Left renal pelvis (tissue), 4 donors: ENCODE measurements around the gene CUX1. TPM values are rescaled to one million over a fixed set of nuclear protein-coding genes. Genes with fewer than 3 reads are reported as not detected.
"Not testable (repeated sequence)": the region's sequence is repeated elsewhere in the genome, so short reads cannot be mapped to it uniquely, and the experiment has no call there.

Experiments used
- DNase-seq, 4 donors: peaks; one replicate each; pipeline ENCODE4 v3.0.0-alpha.2; 2013; ENCODE audit warnings: low read depth in 4 of 4, low spot score in 3 of 4
- polyA plus RNA-seq, 4 donors: library from polyadenylated mRNA; unstranded; fragments of 120-200 nt; gene quantifications; one replicate each; pipeline ENCODE4 v1.2.1, GENCODE V29; 2013; ENCODE audit not compliant: insufficient read length in 4 of 4

CUX1 gene
- polyA plus RNA-seq, 4 donors = 66.7 to 114 (median 96.4) TPM

- DNase-seq = no peak
Measured at GRCh38 chr7:102029616-102030015, 212.2 kb downstream of the CUX1 start.

- DNase-seq = no peak
Measured at GRCh38 chr7:102030696-102031095, 213.3 kb downstream of the CUX1 start.

- no peak for DNase-seq
Measured at GRCh38 chr7:102036958-102037357, 219.5 kb downstream of the CUX1 start.

GRCh38 chr7:102039706-102040105 is 222.3 kb downstream of the CUX1 start:
- DNase-seq = no peak

- DNase-seq = no peak
Measured at GRCh38 chr7:102040569-102040968, 223.1 kb downstream of the CUX1 start.

GRCh38 chr7:102042016-102042656 is 224.7 kb downstream of the CUX1 start:
- no peak for DNase-seq

- DNase-seq = not testable (repeated sequence)
Measured at GRCh38 chr7:102042796-102043195, 225.4 kb downstream of the CUX1 start.

GRCh38 chr7:102044641-102044983 is 227.2 kb downstream of the CUX1 start:
- no peak for DNase-seq

- DNase-seq = peak; percentile 65 to 76 (median 74)
Measured at GRCh38 chr7:102044984-102045673, 227.7 kb downstream of the CUX1 start.

GRCh38 chr7:102045681-102046372 is 228.4 kb downstream of the CUX1 start:
- no peak for DNase-seq

- DNase-seq = no peak
Measured at GRCh38 chr7:102046373-102047117, 229.1 kb downstream of the CUX1 start.

GRCh38 chr7:102047167-102047566 is 229.7 kb downstream of the CUX1 start:
- no peak for DNase-seq

GRCh38 chr7:102049765-102050164 is 232.3 kb downstream of the CUX1 start:
- DNase-seq = no peak

GRCh38 chr7:102050864-102051460 is 233.5 kb downstream of the CUX1 start:
- no peak for DNase-seq

- not testable (repeated sequence) for DNase-seq
Measured at GRCh38 chr7:102051736-102052135, 234.3 kb downstream of the CUX1 start.

- DNase-seq = no peak
Measured at GRCh38 chr7:102054158-102054557, 236.7 kb downstream of the CUX1 start.

- no peak for DNase-seq
Measured at GRCh38 chr7:102055181-102055976, 238.0 kb downstream of the CUX1 start.

GRCh38 chr7:102059524-102059923 is 242.1 kb downstream of the CUX1 start:
- DNase-seq = no peak

- DNase-seq = no peak
Measured at GRCh38 chr7:102061354-102061945, 244.0 kb downstream of the CUX1 start.

GRCh38 chr7:102061981-102062390 is 244.6 kb downstream of the CUX1 start:
- no peak for DNase-seq
